K562 (cell line): Measurements from ENCODE around the gene PDE12. TPM values are rescaled to one million over a fixed set of nuclear protein-coding genes. Genes with fewer than 3 reads are reported as not detected.

Source experiments
- ATAC-seq: fragments of 200-7000 bp; cut with Tn5 transposase; 3 replicates; pipeline ENCODE4 v1.9.1; 2020; ENCODE audit warnings: moderate library complexity
- BruUV-seq: library from RNA; stranded (reverse); fragments of 400-500 nt; replicated peaks from 2 replicates; lab custom pipeline; 2021; lab: Mats Ljungman, UMichigan
- CTCF ChIA-PET: fragments of 300-600 bp; formaldehyde crosslinking; extraction: SDS; loops from one replicate; lab custom pipeline; 2021; ENCODE audit warnings: low intra/inter-chr PET ratio; lab: Yijun Ruan, JAX
- POLR2A ChIA-PET: fragments of 300-600, 350-650 bp; sonication (Branson Sonifier 250); formaldehyde crosslinking; extraction: SDS; loops from one replicate; lab custom pipeline; 2021; ENCODE audit warnings: antibody characterized with exemption, inconsistent platforms; lab: Yijun Ruan, JAX
- DNase-seq, 4 experiments: peaks; one replicate each; pipeline versions ENCODE4 v3.0.0 to v3.0.0-alpha.2; 2011 to 2018; ENCODE audit warnings: low spot score in 3 of 4, mixed read lengths in 3 of 4; ENCODE audit errors: extremely low read depth in 1 of 4
- FAIRE-seq: peaks from 2 replicates; lab custom pipeline; 2011; peaks lifted over from hg19 to GRCh38; lab: Jason Lieb, UNC
- H2AFZ ChIP-seq: 2 replicates; pipeline ENCODE4 v1.6.0; 2011; ENCODE audit warnings: low read depth, low read length, control low read depth, inconsistent platforms
- H3K27ac ChIP-seq: fragments of 200-600 bp; 3 replicates; pipeline ENCODE4 v1.8.0; 2011; ENCODE audit warnings: low read depth, mild to moderate bottlenecking, control low read depth, inconsistent platforms, low read length, moderate library complexity, mixed read lengths; ENCODE audit errors: extremely low read depth
- H3K27me3 ChIP-seq, 2 experiments: fragments of 300-600 bp in 1 of 2; 2 replicates in 1 of 2; 3 replicates in 1 of 2; pipeline versions ENCODE4 v1.6.0 to v1.8.0; 2011; ENCODE audit warnings: inconsistent platforms in 2 of 2, low read length in 2 of 2, mild to moderate bottlenecking in 1 of 2, mixed read lengths in 1 of 2, moderate library complexity in 1 of 2; ENCODE audit not compliant: control insufficient read depth in 2 of 2, insufficient read depth in 2 of 2
- H3K36me3 ChIP-seq: fragments of 300-600 bp; 3 replicates; pipeline ENCODE4 v1.8.0; 2011; ENCODE audit warnings: mild to moderate bottlenecking, low read length, inconsistent platforms; ENCODE audit not compliant: control insufficient read depth, insufficient read depth
- H3K4me1 ChIP-seq, 2 experiments: fragments of 200-600 bp in 1 of 2; replicated peaks in 1 of 2; 2 replicates in 1 of 2; 3 replicates in 1 of 2; pipeline versions ENCODE4 v1.5.1 to v1.8.0; 2011; ENCODE audit warnings: inconsistent platforms in 2 of 2, low read length in 2 of 2, mild to moderate bottlenecking in 1 of 2, mixed read lengths in 1 of 2, moderate library complexity in 1 of 2; ENCODE audit not compliant: control insufficient read depth in 2 of 2, insufficient read depth in 2 of 2
- H3K4me2 ChIP-seq: 2 replicates; pipeline ENCODE4 v1.6.1; 2011; ENCODE audit warnings: low read length, control low read depth, inconsistent platforms, mixed read lengths; ENCODE audit not compliant: insufficient read depth
- H3K4me3 ChIP-seq: fragments of 200-600 bp; sonication (generic), shearing (Covaris generic); 2 replicates; pipeline ENCODE4 v1.5.1; 2016; ENCODE audit warnings: control low read depth, inconsistent platforms
- H3K79me2 ChIP-seq: fragments of 200-600 bp; 3 replicates; pipeline ENCODE4 v1.8.0; 2011; ENCODE audit warnings: low read length, inconsistent platforms; ENCODE audit not compliant: control insufficient read depth, insufficient read depth
- H3K9ac ChIP-seq, 2 experiments: 2 replicates each; pipeline versions ENCODE4 v1.6.0 to v1.6.1; 2011; ENCODE audit warnings: low read depth in 2 of 2, low read length in 2 of 2, control low read depth in 1 of 2, inconsistent platforms in 1 of 2, mild to moderate bottlenecking in 1 of 2, mixed read lengths in 1 of 2; ENCODE audit not compliant: insufficient read depth in 1 of 2
- H3K9me1 ChIP-seq: one replicate; pipeline ENCODE4 v1.6.0; 2011; ENCODE audit warnings: inconsistent platforms, mild to moderate bottlenecking, low read length, moderate library complexity; ENCODE audit not compliant: control insufficient read depth, insufficient read depth
- H3K9me3 ChIP-seq: replicated peaks from 2 replicates; pipeline ENCODE4 v1.5.1; 2011; ENCODE audit warnings: low read depth, low read length, inconsistent platforms; ENCODE audit not compliant: control insufficient read depth, insufficient read depth
- H4K20me1 ChIP-seq: replicated peaks from 2 replicates; pipeline ENCODE4 v1.6.1; 2011; ENCODE audit warnings: low read length, inconsistent platforms, mixed read lengths; ENCODE audit not compliant: control insufficient read depth, insufficient read depth
- DPF2 ChIP-seq: fragments of 450-650 bp; IDR thresholded peaks from 2 replicates; pipeline ENCODE4 v1.6.1; 2016
- PHF20 ChIP-seq: fragments of 450-650 bp; IDR thresholded peaks from 2 replicates; pipeline ENCODE4 v1.6.1; 2018; ENCODE audit not compliant: partially characterized antibody
- SMC3 ChIP-seq: conservative IDR thresholded peaks from 2 replicates; pipeline ENCODE4 v1.6.1; 2011; ENCODE audit warnings: low read depth, low read length, improper control_type of control experiment; ENCODE audit not compliant: insufficient read depth
- THRAP3 ChIP-seq: fragments of 450-650 bp; IDR thresholded peaks from 2 replicates; pipeline ENCODE4 v1.6.1; 2016; ENCODE audit warnings: mild to moderate bottlenecking, inconsistent platforms, borderline replicate concordance
- WHSC1 ChIP-seq: IDR thresholded peaks from one replicate; pipeline ENCODE4 v1.6.1; 2012; ENCODE audit warnings: low read length, control low read depth, inconsistent platforms
- ZBTB7A ChIP-seq: IDR thresholded peaks from 2 replicates; pipeline ENCODE4 v1.6.1; 2011; ENCODE audit warnings: low read depth, mild to moderate bottlenecking, low read length, moderate library complexity, borderline replicate concordance; ENCODE audit not compliant: control insufficient read depth
- ZNF217 ChIP-seq: sonication (generic); formaldehyde crosslinking; IDR thresholded peaks from 2 replicates; pipeline ENCODE4 v1.8.0; 2022; ENCODE audit warnings: mild to moderate bottlenecking, missing genetic modification reagents
- WGBS: fragments of 100-300 bp; shearing (Covaris generic); methylation state at CpG from one replicate; pipeline ENCODE4 v1.1.6; 2016; ENCODE audit warnings: low coverage, mixed read lengths; ENCODE audit not compliant: insufficient coverage; ENCODE audit errors: missing lambda C conversion rate; 5-methylcytosine and 5-hydroxymethylcytosine counted together
- in situ Hi-C: fragments of 300-500 bp; cut with MboI; formaldehyde crosslinking; loops from 4 replicates; pipeline ENCODE4 v1.15.0; 2018; ENCODE audit warnings: inconsistent platforms, mixed read lengths
- intact Hi-C: fragments of 100-400 bp; cut with micrococcal nuclease; formaldehyde crosslinking; loops from 2 replicates; pipeline ENCODE4 v1.14.2; 2022
- polyA plus RNA-seq, 8 experiments: library from polyadenylated mRNA; depleted of rRNA in 4 of 8; stranded (reverse) in 5 of 8; unstranded in 3 of 8; fragments of >200 nt; fragmentation: Nextera tagmentation in 2 of 8; fragmentation: Illumina TruSeq in 1 of 8; extraction: Ambion mirVana in 2 of 8; extraction: Trizol in 1 of 8; gene quantifications; 2 replicates each; pipeline versions ENCODE4 v1.2.1 to v1.2.3, GENCODE V29; 2011 to 2014; ENCODE audit warnings: inconsistent platforms in 1 of 8, missing spikeins in 1 of 8
- total RNA-seq, 7 experiments: library from RNA; depleted of rRNA in 6 of 7; stranded (reverse); fragments of >200 nt in 6 of 7; fragmentation: Illumina TruSeq in 2 of 7; extraction: Trizol in 2 of 7; gene quantifications; 2 replicates each; pipeline versions ENCODE4 v1.2.1 to v1.2.3, GENCODE V29; 2011 to 2021; ENCODE audit warnings: low replicate concordance in 1 of 7
- TF ChIP-seq, protein P1 (sequence below): fragments of 450-650 bp; formaldehyde crosslinking; IDR thresholded peaks from 2 replicates; pipeline ENCODE4 v1.4.0; 2022; ENCODE audit warnings: mild to moderate bottlenecking, moderate library complexity
- TF ChIP-seq, protein P2 (sequence below): fragments of 450-650 bp; formaldehyde crosslinking; conservative IDR thresholded peaks from 2 replicates; pipeline ENCODE4 v1.4.0; 2022; ENCODE audit warnings: mild to moderate bottlenecking, missing genetic modification characterization
- TF ChIP-seq, protein P3 (sequence below): sonication (generic); formaldehyde crosslinking; IDR thresholded peaks from 2 replicates; pipeline ENCODE4 v1.8.0; 2023; ENCODE audit warnings: mild to moderate bottlenecking, missing genetic modification reagents
- TF ChIP-seq, protein P4 (sequence below), 2 experiments: IDR thresholded peaks; 2 replicates each; pipeline ENCODE4 v1.6.1; 2012; ENCODE audit warnings: improper control_type of control experiment in 2 of 2, low read depth in 2 of 2, low read length in 2 of 2, borderline replicate concordance in 1 of 2
- TF ChIP-seq, protein P5 (sequence below): fragments of 450-650 bp; IDR thresholded peaks from 2 replicates; pipeline ENCODE4 v1.6.1; 2017; ENCODE audit warnings: mild to moderate bottlenecking, moderate library complexity

Gene PDE12
- total and polyA plus RNA-seq, 9 of the 15 experiments (the other 6 are each of a cell fraction or from before 2014, with no cell fraction given) = 2.1 to 20.5 (median 10.0) TPM

DNA sequence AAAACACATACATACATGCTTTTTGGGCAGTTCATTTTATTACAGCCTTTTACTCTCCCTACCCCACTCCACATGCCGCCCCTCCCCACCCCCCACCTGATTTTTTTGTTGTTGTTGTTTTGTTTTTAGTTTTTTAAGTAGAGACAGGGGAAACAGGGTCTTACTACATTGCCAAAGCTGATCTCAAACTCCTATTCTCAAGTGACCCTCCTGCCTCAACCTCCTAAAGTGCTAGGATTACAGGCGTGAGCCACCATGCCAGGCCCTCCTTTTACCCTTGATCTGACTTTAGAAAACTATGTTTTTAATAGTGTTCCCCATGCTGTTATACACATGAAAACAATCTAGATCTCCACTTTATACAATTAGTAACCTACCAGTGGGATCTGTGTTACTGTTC is 14.8 kb downstream of the PDE12 start (continued):
- TF ChIP-seq DPF2 (no peak), ZBTB7A (no peak), WHSC1 (no peak), THRAP3 (no peak), PHF20 (no peak), SMC3 (no peak), ZNF217 (no peak)
- TF ChIP-seq, protein P1, sequence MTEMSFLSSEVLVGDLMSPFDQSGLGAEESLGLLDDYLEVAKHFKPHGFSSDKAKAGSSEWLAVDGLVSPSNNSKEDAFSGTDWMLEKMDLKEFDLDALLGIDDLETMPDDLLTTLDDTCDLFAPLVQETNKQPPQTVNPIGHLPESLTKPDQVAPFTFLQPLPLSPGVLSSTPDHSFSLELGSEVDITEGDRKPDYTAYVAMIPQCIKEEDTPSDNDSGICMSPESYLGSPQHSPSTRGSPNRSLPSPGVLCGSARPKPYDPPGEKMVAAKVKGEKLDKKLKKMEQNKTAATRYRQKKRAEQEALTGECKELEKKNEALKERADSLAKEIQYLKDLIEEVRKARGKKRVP = no peak
- TF ChIP-seq, protein P2, sequence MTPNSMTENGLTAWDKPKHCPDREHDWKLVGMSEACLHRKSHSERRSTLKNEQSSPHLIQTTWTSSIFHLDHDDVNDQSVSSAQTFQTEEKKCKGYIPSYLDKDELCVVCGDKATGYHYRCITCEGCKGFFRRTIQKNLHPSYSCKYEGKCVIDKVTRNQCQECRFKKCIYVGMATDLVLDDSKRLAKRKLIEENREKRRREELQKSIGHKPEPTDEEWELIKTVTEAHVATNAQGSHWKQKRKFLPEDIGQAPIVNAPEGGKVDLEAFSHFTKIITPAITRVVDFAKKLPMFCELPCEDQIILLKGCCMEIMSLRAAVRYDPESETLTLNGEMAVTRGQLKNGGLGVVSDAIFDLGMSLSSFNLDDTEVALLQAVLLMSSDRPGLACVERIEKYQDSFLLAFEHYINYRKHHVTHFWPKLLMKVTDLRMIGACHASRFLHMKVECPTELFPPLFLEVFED (CRISPR knock-in tag) = no peak

DNA sequence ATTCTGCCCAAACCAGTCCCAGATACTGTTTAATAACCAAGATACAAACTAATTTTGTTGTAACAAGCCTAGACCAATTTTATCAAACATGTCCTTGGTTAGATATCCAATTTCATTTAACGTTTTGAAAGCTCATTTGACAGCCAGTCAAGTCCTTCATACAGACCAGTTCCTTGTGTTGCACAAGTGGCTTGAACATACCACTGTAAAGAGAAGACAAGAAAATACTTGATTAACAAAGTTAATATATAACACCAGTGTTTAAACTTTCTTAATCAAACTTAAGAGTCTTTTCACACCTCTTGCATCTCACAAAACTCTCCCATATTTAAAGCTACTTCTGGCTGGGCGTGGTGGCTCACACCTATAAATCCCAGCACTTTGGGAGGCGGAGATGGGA is 16.0 kb downstream of the PDE12 start:
- Histone ChIP-seq H2AFZ (no peak overlapping the region), H3K9ac (no peak overlapping the region), H3K36me3 (peaks cover 71% of the 10 kb centered on the region; the same call in 2 of the 3 replicates), H4K20me1 (no peaks in the 10 kb centered on the region), H3K27ac (no peak overlapping the region), H3K9me1 (no peaks in the 10 kb centered on the region), H3K4me1 (no peaks in the 10 kb centered on the region; a peak in 1 of 5 replicates), H3K4me3 (no peak overlapping the region), H3K79me2 (peaks cover 15% of the 10 kb centered on the region; the same call in 2 of the 3 replicates), H3K4me2 (no peak overlapping the region), H3K27me3 (no peaks in the 10 kb centered on the region), H3K9me3 (no peaks in the 10 kb centered on the region)
- CTCF ChIA-PET = no interaction called here
- TF ChIP-seq, protein P3, sequence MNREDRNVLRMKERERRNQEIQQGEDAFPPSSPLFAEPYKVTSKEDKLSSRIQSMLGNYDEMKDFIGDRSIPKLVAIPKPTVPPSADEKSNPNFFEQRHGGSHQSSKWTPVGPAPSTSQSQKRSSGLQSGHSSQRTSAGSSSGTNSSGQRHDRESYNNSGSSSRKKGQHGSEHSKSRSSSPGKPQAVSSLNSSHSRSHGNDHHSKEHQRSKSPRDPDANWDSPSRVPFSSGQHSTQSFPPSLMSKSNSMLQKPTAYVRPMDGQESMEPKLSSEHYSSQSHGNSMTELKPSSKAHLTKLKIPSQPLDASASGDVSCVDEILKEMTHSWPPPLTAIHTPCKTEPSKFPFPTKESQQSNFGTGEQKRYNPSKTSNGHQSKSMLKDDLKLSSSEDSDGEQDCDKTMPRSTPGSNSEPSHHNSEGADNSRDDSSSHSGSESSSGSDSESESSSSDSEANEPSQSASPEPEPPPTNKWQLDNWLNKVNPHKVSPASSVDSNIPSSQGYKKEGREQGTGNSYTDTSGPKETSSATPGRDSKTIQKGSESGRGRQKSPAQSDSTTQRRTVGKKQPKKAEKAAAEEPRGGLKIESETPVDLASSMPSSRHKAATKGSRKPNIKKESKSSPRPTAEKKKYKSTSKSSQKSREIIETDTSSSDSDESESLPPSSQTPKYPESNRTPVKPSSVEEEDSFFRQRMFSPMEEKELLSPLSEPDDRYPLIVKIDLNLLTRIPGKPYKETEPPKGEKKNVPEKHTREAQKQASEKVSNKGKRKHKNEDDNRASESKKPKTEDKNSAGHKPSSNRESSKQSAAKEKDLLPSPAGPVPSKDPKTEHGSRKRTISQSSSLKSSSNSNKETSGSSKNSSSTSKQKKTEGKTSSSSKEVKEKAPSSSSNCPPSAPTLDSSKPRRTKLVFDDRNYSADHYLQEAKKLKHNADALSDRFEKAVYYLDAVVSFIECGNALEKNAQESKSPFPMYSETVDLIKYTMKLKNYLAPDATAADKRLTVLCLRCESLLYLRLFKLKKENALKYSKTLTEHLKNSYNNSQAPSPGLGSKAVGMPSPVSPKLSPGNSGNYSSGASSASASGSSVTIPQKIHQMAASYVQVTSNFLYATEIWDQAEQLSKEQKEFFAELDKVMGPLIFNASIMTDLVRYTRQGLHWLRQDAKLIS (CRISPR knock-in tag) = no peak
- TF ChIP-seq, protein P4, sequence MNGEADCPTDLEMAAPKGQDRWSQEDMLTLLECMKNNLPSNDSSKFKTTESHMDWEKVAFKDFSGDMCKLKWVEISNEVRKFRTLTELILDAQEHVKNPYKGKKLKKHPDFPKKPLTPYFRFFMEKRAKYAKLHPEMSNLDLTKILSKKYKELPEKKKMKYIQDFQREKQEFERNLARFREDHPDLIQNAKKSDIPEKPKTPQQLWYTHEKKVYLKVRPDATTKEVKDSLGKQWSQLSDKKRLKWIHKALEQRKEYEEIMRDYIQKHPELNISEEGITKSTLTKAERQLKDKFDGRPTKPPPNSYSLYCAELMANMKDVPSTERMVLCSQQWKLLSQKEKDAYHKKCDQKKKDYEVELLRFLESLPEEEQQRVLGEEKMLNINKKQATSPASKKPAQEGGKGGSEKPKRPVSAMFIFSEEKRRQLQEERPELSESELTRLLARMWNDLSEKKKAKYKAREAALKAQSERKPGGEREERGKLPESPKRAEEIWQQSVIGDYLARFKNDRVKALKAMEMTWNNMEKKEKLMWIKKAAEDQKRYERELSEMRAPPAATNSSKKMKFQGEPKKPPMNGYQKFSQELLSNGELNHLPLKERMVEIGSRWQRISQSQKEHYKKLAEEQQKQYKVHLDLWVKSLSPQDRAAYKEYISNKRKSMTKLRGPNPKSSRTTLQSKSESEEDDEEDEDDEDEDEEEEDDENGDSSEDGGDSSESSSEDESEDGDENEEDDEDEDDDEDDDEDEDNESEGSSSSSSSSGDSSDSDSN (IDR thresholded peaks at IDR 0.05; ENCODE audit: borderline replicate concordance in 1 of 2, low read depth in 2 of 2, low read length in 2 of 2) = no peak
- TF ChIP-seq, protein P5, sequence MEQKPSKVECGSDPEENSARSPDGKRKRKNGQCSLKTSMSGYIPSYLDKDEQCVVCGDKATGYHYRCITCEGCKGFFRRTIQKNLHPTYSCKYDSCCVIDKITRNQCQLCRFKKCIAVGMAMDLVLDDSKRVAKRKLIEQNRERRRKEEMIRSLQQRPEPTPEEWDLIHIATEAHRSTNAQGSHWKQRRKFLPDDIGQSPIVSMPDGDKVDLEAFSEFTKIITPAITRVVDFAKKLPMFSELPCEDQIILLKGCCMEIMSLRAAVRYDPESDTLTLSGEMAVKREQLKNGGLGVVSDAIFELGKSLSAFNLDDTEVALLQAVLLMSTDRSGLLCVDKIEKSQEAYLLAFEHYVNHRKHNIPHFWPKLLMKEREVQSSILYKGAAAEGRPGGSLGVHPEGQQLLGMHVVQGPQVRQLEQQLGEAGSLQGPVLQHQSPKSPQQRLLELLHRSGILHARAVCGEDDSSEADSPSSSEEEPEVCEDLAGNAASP = no peak
- POLR2A ChIA-PET = interaction anchor here (1.2 to 1.6 kb wide), 2 partner anchors 9 to 10 kb away, joined by 3 to 5 read pairs; no protein-coding TSS in a partner anchor
- DNase-seq = no peak
- 77% methylated on average over 3 of the region's 3 CpGs for WGBS
- no peak for ATAC-seq
- no TSS peak for BruUV-seq
- in situ Hi-C loops (no loop called here), intact Hi-C loops (no loop called here)
- no peak for FAIRE-seq
